Measurements from ENCODE around the gene HTR6. TPM values are rescaled to one million over a fixed set of nuclear protein-coding genes. Genes with fewer than 3 reads are reported as not detected.

The HTR6 gene
- total and polyA plus RNA-seq, 2 experiments from 2014 or later: not detected

DNA sequence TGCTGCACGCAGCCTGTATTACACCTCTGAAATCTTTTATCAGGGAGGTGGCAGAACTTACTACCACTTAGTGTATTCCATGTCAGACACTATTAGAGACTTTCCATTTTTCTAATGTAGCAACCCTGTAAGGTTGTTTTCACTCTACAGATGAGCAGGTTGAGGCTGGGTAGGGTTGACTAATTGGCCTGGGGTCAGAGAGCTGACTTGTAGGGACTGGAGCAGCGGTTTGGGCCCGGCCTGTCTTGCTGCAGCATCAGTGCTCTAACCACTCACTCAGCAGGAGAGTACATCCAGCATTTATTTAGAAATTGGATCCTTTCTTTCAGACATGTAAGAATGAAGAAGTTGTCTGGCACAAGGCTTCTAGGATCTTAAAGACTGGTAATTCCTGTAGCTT lies 46.2 kb upstream of the HTR6 start:
- DNase-seq: no peak
- H3K4me3 ChIP-seq: no peak overlapping the region
- no peak overlapping the region for H3K4me2 ChIP-seq (ENCODE audit: unreplicated experiment)
- peaks cover 65% of the 10 kb centered on the region for H3K4me1 ChIP-seq (ENCODE audit: insufficient read depth)
- H3K9me3 ChIP-seq (ENCODE audit: low read depth): no peaks in the 10 kb centered on the region
- no peak overlapping the region for H3K9ac ChIP-seq
- TF ChIP-seq EZH2phosphoT487 (IDR thresholded peaks at IDR 0.05; ENCODE audit: insufficient read depth, low read depth) (no peak), EZH2 (IDR thresholded peaks at IDR 0.05; ENCODE audit: insufficient read depth, poor library complexity, severe bottlenecking) (no peak)
- no peak overlapping the region for H2AFZ ChIP-seq
- H3K27me3 ChIP-seq (replicated peaks; ENCODE audit: insufficient read depth): no peaks in the 10 kb centered on the region
- no peaks in the 10 kb centered on the region for H4K20me1 ChIP-seq (ENCODE audit: insufficient read depth)
- peaks cover 65% of the 10 kb centered on the region for H3K79me2 ChIP-seq (ENCODE audit: insufficient read depth)
- in situ Hi-C loops (cut with MboI): no loop called here
- WGBS, 2 experiments (ENCODE audit: low coverage in 1 of 2, low lambda C conversion rate in 2 of 2, missing lambda C conversion rate in 2 of 2): 75 to 81% methylated on average over 3 of the region's 3 CpGs
- peaks cover 69% of the 10 kb centered on the region for H3F3A ChIP-seq (ENCODE audit: insufficient read depth)
- H3K27ac ChIP-seq: no peak overlapping the region
- no peaks in the 10 kb centered on the region for H3K9me2 ChIP-seq (ENCODE audit: insufficient read depth)
- no peaks in the 10 kb centered on the region; the same call in 1 of the 2 replicates for H3K36me3 ChIP-seq (ENCODE audit: low read depth)

DNA sequence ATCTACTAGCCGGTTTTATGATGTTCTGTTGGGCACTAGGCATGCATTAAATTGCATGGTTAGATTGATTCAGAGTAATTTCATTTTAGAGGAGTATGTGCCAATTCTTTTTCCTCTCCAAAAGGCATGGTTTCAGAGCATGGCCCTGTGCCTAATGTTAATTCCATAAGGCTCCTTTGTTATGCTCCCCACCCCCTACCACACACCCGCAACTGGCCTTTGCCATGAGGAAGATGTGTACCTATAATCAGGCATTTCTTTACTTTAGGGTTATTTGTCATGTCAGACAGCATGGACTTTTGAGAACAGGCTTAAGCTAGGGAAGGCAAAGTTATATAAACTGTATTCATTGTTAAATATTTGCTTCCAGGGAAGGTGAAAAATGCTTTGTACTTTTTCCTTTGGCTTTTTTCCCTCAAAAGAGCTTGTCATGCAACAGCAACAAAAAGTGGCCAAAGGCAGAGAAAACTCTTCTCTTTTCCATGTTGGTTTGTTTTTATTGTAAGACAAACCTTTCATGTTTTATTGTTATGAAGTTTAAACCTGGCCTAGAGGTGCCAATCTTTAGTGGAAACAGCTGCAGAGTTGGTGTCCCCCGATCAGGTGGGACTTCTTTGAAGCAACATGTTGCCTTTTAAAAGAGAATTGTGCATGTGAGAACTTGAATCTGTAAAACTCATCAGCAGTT lies 44.8 kb upstream of the HTR6 start:
- Histone ChIP-seq H2AFZ (no peak overlapping the region), H3K4me1 (ENCODE audit: insufficient read depth) (peaks cover 70% of the 10 kb centered on the region), H3K4me3 (peak overlapping the region; percentile 19; the same call in 1 of the 2 replicates), H3F3A (ENCODE audit: insufficient read depth) (peaks cover 77% of the 10 kb centered on the region), H3K9me3 (ENCODE audit: low read depth) (no peaks in the 10 kb centered on the region), H3K9ac (no peak overlapping the region; the same call in 1 of the 2 replicates), H3K36me3 (ENCODE audit: low read depth) (peaks cover 3% of the 10 kb centered on the region), H3K4me2 (ENCODE audit: unreplicated experiment) (peak overlapping the region; percentile 29), H3K27me3 (replicated peaks; ENCODE audit: insufficient read depth) (no peaks in the 10 kb centered on the region), H3K79me2 (ENCODE audit: insufficient read depth) (peaks cover 65% of the 10 kb centered on the region), H4K20me1 (ENCODE audit: insufficient read depth) (no peaks in the 10 kb centered on the region), H3K27ac (peak overlapping the region; percentile 79), H3K9me2 (ENCODE audit: insufficient read depth) (no peaks in the 10 kb centered on the region)
- DNase-seq: peak; percentile 24
- 44 to 45% methylated on average over 3 of the region's 3 CpGs for WGBS, 2 experiments (ENCODE audit: low coverage in 1 of 2, low lambda C conversion rate in 2 of 2, missing lambda C conversion rate in 2 of 2)
- in situ Hi-C loops (cut with MboI): no loop called here
- TF ChIP-seq EZH2 (IDR thresholded peaks at IDR 0.05; ENCODE audit: insufficient read depth, poor library complexity, severe bottlenecking) (no peak), EZH2phosphoT487 (IDR thresholded peaks at IDR 0.05; ENCODE audit: insufficient read depth, low read depth) (no peak)

DNA sequence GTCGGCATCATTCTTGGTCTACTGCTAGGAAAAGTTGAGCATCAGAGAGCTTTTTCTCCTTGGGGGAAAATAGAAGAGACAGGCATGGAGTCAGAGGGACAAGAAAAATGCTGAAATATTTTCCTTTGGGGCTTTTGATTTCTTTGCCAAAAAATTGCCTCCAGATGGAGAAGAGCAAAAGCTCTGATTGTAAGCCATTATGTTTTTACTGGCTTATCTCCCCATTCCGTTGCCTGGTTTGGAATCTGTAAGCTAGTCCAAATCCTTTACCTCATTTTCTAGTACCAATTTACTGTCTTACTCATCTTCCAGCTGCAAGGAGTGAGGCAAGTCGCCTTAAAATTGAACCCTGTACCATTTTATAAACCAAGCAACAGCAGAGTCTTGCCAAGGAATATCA lies 43.9 kb upstream of the HTR6 start:
- Histone ChIP-seq H3K27ac (peak overlapping the region; percentile 79), H3K9me2 (ENCODE audit: insufficient read depth) (no peaks in the 10 kb centered on the region), H3K4me2 (ENCODE audit: unreplicated experiment) (peak overlapping the region; percentile 45), H3K9ac (peak overlapping the region; percentile 9; the same call in 1 of the 2 replicates), H3K4me3 (peak overlapping the region; percentile 19), H4K20me1 (ENCODE audit: insufficient read depth) (no peaks in the 10 kb centered on the region), H3K27me3 (replicated peaks; ENCODE audit: insufficient read depth) (no peaks in the 10 kb centered on the region), H3K79me2 (ENCODE audit: insufficient read depth) (peaks cover 65% of the 10 kb centered on the region), H3K4me1 (ENCODE audit: insufficient read depth) (peaks cover 70% of the 10 kb centered on the region), H3K36me3 (ENCODE audit: low read depth) (peaks cover 7% of the 10 kb centered on the region), H3K9me3 (ENCODE audit: low read depth) (no peaks in the 10 kb centered on the region), H3F3A (ENCODE audit: insufficient read depth) (peaks cover 73% of the 10 kb centered on the region), H2AFZ (no peak overlapping the region)
- TF ChIP-seq EZH2phosphoT487 (IDR thresholded peaks at IDR 0.05; ENCODE audit: insufficient read depth, low read depth) (no peak), EZH2 (IDR thresholded peaks at IDR 0.05; ENCODE audit: insufficient read depth, poor library complexity, severe bottlenecking) (no peak)
- peak; percentile 74 for DNase-seq
- WGBS, 2 experiments (ENCODE audit: low coverage in 1 of 2, low lambda C conversion rate in 2 of 2, missing lambda C conversion rate in 2 of 2): 4 to 5% methylated on average over 3 of the region's 3 CpGs
- in situ Hi-C loops (cut with MboI): no loop called here

DNA sequence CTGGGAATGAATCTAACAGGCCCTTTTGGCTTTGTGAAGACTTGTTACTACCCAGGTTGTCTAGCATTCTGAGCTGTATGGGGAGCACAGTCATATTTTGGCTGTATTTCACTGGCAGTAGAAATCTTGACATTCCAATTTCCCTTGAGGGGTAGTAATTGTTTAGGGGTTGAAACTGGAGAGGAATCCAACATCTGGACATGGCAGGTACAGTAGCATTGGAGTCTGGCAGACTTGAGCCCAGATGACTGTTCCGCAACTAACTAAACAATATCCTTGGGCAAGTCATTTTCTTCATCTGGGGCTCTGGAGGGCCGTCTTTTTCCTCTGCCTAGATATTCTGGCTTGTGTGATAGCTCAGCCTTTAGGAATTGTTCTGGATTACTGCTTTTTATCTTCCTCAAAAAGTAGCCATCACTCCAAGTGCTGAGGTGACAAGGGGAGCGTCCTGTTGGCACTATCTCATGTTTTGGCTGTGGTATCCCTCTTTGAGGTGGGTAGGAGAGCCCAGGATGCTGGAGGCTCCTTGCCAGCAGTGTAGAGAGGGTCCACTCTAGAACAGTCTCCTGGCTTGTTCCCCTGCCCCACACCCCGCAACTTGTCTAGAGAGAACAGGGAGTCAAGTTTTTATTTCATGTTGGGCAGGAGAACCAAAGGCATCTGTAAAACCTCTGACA lies 43.3 kb upstream of the HTR6 start:
- no peaks in the 10 kb centered on the region for H3K9me3 ChIP-seq (ENCODE audit: low read depth)
- no peaks in the 10 kb centered on the region for H4K20me1 ChIP-seq (ENCODE audit: insufficient read depth)
- H3K9me2 ChIP-seq (ENCODE audit: insufficient read depth): no peaks in the 10 kb centered on the region
- TF ChIP-seq EZH2 (IDR thresholded peaks at IDR 0.05; ENCODE audit: insufficient read depth, poor library complexity, severe bottlenecking) (no peak), EZH2phosphoT487 (IDR thresholded peaks at IDR 0.05; ENCODE audit: insufficient read depth, low read depth) (no peak)
- H3F3A ChIP-seq (ENCODE audit: insufficient read depth): peaks cover 68% of the 10 kb centered on the region
- H2AFZ ChIP-seq: no peak overlapping the region
- peaks cover 65% of the 10 kb centered on the region for H3K4me1 ChIP-seq (ENCODE audit: insufficient read depth)
- DNase-seq: peak; percentile 65
- H3K36me3 ChIP-seq (ENCODE audit: low read depth): peaks cover 8% of the 10 kb centered on the region
- peak overlapping the region; percentile 52 for H3K4me2 ChIP-seq (ENCODE audit: unreplicated experiment)
- peak overlapping the region; percentile 9; the same call in 1 of the 2 replicates for H3K9ac ChIP-seq
- peak overlapping the region; percentile 79 for H3K27ac ChIP-seq
- H3K79me2 ChIP-seq (ENCODE audit: insufficient read depth): peaks cover 65% of the 10 kb centered on the region
- no peaks in the 10 kb centered on the region for H3K27me3 ChIP-seq (replicated peaks; ENCODE audit: insufficient read depth)
- in situ Hi-C loops (cut with MboI): no loop called here
- no peak overlapping the region for H3K4me3 ChIP-seq
- 69 to 72% methylated on average over 4 of the region's 4 CpGs for WGBS, 2 experiments (ENCODE audit: low coverage in 1 of 2, low lambda C conversion rate in 2 of 2, missing lambda C conversion rate in 2 of 2)
